HG03460 (cell line): Measurements from ENCODE around the gene HSD17B12.
A peak's percentile ranks its signal among the peaks of the same experiment; 100 is the strongest.

ENCODE experiments used
- ATAC-seq: cut with Tn5 transposase; IDR thresholded peaks from one replicate; pipeline ENCODE4 v1.9.1; 2021; ENCODE audit not compliant: unreplicated experiment

The HSD17B12 gene

GRCh38 chr11:43856993-43857392, 176.5 kb downstream of the HSD17B12 start:
- no peak for ATAC-seq

- no peak for ATAC-seq
Observed at GRCh38 chr11:43861141-43861540, 180.6 kb downstream of the HSD17B12 start.

- no peak for ATAC-seq
Observed at GRCh38 chr11:43866520-43866919, 186.0 kb downstream of the HSD17B12 start.

- ATAC-seq = no peak
Observed at GRCh38 chr11:43866969-43867368, 186.4 kb downstream of the HSD17B12 start.

- ATAC-seq = peak; percentile 100
Observed at GRCh38 chr11:43868852-43869567, 188.5 kb downstream of the HSD17B12 start.

GRCh38 chr11:43871051-43871450, 190.5 kb downstream of the HSD17B12 start:
- no peak for ATAC-seq

GRCh38 chr11:43872995-43873394, 192.5 kb downstream of the HSD17B12 start:
- no peak for ATAC-seq

- no peak for ATAC-seq
Observed at GRCh38 chr11:43874078-43874477, 193.5 kb downstream of the HSD17B12 start.

- ATAC-seq = peak; percentile 79
Observed at GRCh38 chr11:43874738-43875137, 194.2 kb downstream of the HSD17B12 start.

- ATAC-seq = peak; percentile 5
Observed at GRCh38 chr11:43879789-43880639, 199.5 kb downstream of the HSD17B12 start.

- ATAC-seq = peak; percentile 99
Observed at GRCh38 chr11:43880640-43881159, 200.2 kb downstream of the HSD17B12 start, which contains the start of gene ALKBH3. ALKBH3 (plus strand) TSS chr11:43880831; CDS start chr11:43882653, 1,822 bp downstream.

- no peak for ATAC-seq
Observed at GRCh38 chr11:43892851-43893250, 212.3 kb downstream of the HSD17B12 start.

- no peak for ATAC-seq
Observed at GRCh38 chr11:43894546-43894945, 214.0 kb downstream of the HSD17B12 start.

- ATAC-seq = no peak
Observed at GRCh38 chr11:43895601-43896000, 215.1 kb downstream of the HSD17B12 start.

GRCh38 chr11:43898574-43898973, 218.0 kb downstream of the HSD17B12 start:
- ATAC-seq = no peak

GRCh38 chr11:43899094-43899493, 218.6 kb downstream of the HSD17B12 start:
- no peak for ATAC-seq

- no peak for ATAC-seq
Observed at GRCh38 chr11:43901551-43901950, 221.0 kb downstream of the HSD17B12 start.

GRCh38 chr11:43903078-43903477, 222.5 kb downstream of the HSD17B12 start:
- no peak for ATAC-seq

- no peak for ATAC-seq
Observed at GRCh38 chr11:43903969-43904368, 223.4 kb downstream of the HSD17B12 start.

GRCh38 chr11:43904742-43905535, 224.4 kb downstream of the HSD17B12 start:
- no peak for ATAC-seq

- ATAC-seq = no peak
Observed at GRCh38 chr11:43905813-43906241, 225.3 kb downstream of the HSD17B12 start.
